Colonic mucosa (tissue), 4 donors: ENCODE measurements around the gene CHML. TPM values are rescaled to one million over a fixed set of nuclear protein-coding genes. Genes with fewer than 3 reads are reported as not detected.

Experiments used
- DNase-seq: peaks from one replicate; pipeline ENCODE4 v3.0.0-alpha.2; 2020
- H3K27ac ChIP-seq: fragments of 200-600 bp; one replicate; pipeline ENCODE4 v1.8.0; 2021
- H3K27me3 ChIP-seq: fragments of 200-600 bp; one replicate; pipeline ENCODE4 v1.8.0; 2021
- H3K36me3 ChIP-seq: fragments of 200-600 bp; one replicate; pipeline ENCODE4 v1.8.0; 2021
- H3K4me1 ChIP-seq: fragments of 200-600 bp; one replicate; pipeline ENCODE4 v1.8.0; 2021; ENCODE audit warnings: mild to moderate bottlenecking
- H3K4me3 ChIP-seq: fragments of 200-600 bp; one replicate; pipeline ENCODE4 v1.8.0; 2021
- H3K9ac ChIP-seq, 2 donors: one replicate each; pipeline ENCODE4 v1.7.0; 2013; ENCODE audit warnings: control low read depth in 2 of 2, low read depth in 2 of 2, low read length in 2 of 2
- H3K9me3 ChIP-seq: fragments of 200-600 bp; one replicate; pipeline ENCODE4 v1.8.0; 2021
- intact Hi-C: fragments of 100-400 bp; cut with DNase I; formaldehyde crosslinking; loops from one replicate; pipeline ENCODE4 v1.14.1; 2022
- total RNA-seq, 2 donors: library from RNA; stranded (reverse); fragmentation: NEBNext Ultra II Directional in 1 of 2; extraction: Animal tissue kit (Norgen Biotek cat#: 25700) in 1 of 2; gene quantifications; one replicate each; pipeline ENCODE4 v1.2.1, GENCODE V29; 2021
- TF ChIP-seq, protein P1 (sequence below): fragments of 200-600 bp; IDR thresholded peaks from one replicate; pipeline ENCODE4 v1.8.0; 2022; ENCODE audit warnings: antibody characterized with exemption, mild to moderate bottlenecking
- donor health status: healthy.
- donor health status: DM: no; HTN: no; CAD: no.
- donor health status: DM: no; HTN: no; CAD: no.

The CHML gene
- total RNA-seq, 2 donors from 2014 or later, result 5.7 to 10.6 TPM

- H3K9ac ChIP-seq, result no peak overlapping the region
- H3K27me3 ChIP-seq, result no peaks in the 10 kb centered on the region
- DNase-seq, result no peak
- TF ChIP-seq, protein P1, sequence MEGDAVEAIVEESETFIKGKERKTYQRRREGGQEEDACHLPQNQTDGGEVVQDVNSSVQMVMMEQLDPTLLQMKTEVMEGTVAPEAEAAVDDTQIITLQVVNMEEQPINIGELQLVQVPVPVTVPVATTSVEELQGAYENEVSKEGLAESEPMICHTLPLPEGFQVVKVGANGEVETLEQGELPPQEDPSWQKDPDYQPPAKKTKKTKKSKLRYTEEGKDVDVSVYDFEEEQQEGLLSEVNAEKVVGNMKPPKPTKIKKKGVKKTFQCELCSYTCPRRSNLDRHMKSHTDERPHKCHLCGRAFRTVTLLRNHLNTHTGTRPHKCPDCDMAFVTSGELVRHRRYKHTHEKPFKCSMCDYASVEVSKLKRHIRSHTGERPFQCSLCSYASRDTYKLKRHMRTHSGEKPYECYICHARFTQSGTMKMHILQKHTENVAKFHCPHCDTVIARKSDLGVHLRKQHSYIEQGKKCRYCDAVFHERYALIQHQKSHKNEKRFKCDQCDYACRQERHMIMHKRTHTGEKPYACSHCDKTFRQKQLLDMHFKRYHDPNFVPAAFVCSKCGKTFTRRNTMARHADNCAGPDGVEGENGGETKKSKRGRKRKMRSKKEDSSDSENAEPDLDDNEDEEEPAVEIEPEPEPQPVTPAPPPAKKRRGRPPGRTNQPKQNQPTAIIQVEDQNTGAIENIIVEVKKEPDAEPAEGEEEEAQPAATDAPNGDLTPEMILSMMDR, result no peak
- no peaks in the 10 kb centered on the region for H3K9me3 ChIP-seq
- intact Hi-C loops, result loop anchor here (10.0 kb wide), 1 partner anchor 230 kb away; no protein-coding TSS in a partner anchor
- peaks cover 2% of the 10 kb centered on the region for H3K4me1 ChIP-seq
- no peaks in the 10 kb centered on the region for H3K36me3 ChIP-seq
- no peak overlapping the region for H3K27ac ChIP-seq
- H3K4me3 ChIP-seq, result no peak overlapping the region
These were observed 34.9 kb downstream of the CHML start for GRCh38 chr1:241605146-241605805.

DNA sequence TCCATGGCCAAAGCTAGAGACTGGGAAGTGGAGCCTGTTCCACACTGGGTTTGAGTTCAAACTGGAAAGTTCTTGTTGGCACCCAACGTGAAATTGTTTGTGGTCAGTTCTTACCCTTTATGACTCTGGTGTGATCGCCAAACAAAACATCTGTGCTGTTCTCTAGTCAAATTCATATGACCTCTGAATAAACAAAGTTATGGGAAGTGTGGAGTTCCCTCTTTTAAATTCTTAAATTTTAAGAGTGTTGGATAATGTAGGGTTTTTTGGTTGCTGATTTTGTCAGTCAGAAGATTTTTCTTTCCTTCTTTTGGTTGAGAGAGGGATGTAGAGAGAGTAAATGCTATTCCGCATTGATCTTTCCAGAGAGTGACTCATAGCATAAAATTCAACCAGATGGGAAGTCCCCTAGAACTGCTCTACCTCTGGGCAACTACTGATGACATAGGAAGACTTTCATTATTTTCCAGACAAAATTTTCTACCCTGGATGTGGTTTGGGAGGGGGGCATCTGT is 36.4 kb downstream of the CHML start:
- no peaks in the 10 kb centered on the region for H3K4me1 ChIP-seq
- H3K4me3 ChIP-seq, result no peak overlapping the region
- no peaks in the 10 kb centered on the region for H3K36me3 ChIP-seq
- H3K9me3 ChIP-seq, result no peaks in the 10 kb centered on the region
- no peak overlapping the region for H3K27ac ChIP-seq
- TF ChIP-seq, protein P1, result no peak
- no peaks in the 10 kb centered on the region for H3K27me3 ChIP-seq
- H3K9ac ChIP-seq, result no peak overlapping the region
- intact Hi-C loops, result loop anchor here (10.0 kb wide), 1 partner anchor 231 kb away; no protein-coding TSS in a partner anchor
- DNase-seq, result no peak

- Histone ChIP-seq H3K4me3 (no peak overlapping the region), H3K9me3 (no peaks in the 10 kb centered on the region), H3K4me1 (no peaks in the 10 kb centered on the region), H3K27ac (no peak overlapping the region), H3K9ac (no peak overlapping the region), H3K36me3 (no peaks in the 10 kb centered on the region), H3K27me3 (no peaks in the 10 kb centered on the region)
- TF ChIP-seq, protein P1, result no peak
- intact Hi-C loops, result loop anchor here (10.0 kb wide), 1 partner anchor 234 kb away; no protein-coding TSS in a partner anchor
- DNase-seq, result no peak
These were observed 39.7 kb downstream of the CHML start for GRCh38 chr1:241600496-241600901.

DNA sequence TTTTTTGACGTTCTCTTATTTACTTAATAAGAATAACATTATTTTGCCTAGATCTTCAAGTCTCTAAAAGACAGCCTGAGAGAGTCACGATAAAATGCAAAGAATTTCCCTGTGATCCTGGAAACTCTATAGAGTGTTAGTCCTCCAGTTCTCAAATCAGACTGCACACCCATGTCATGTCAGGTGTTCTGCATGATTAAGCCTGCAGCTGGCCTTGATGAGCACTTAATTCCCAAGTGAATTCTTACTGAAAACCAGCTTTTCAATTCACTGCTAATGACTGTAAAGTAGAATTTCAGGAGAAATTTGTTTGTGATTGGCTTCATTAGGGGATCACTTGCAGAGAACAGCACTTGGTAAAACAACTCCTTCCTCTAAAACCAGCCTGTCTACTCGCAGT is 41.9 kb downstream of the CHML start:
- H3K9me3 ChIP-seq, result no peaks in the 10 kb centered on the region
- DNase-seq, result no peak
- no peaks in the 10 kb centered on the region for H3K36me3 ChIP-seq
- H3K9ac ChIP-seq, result no peak overlapping the region
- H3K4me3 ChIP-seq, result no peak overlapping the region
- H3K27ac ChIP-seq, result no peak overlapping the region
- no peaks in the 10 kb centered on the region for H3K4me1 ChIP-seq
- TF ChIP-seq, protein P1, result no peak
- intact Hi-C loops, result no loop called here
- H3K27me3 ChIP-seq, result no peaks in the 10 kb centered on the region

DNA sequence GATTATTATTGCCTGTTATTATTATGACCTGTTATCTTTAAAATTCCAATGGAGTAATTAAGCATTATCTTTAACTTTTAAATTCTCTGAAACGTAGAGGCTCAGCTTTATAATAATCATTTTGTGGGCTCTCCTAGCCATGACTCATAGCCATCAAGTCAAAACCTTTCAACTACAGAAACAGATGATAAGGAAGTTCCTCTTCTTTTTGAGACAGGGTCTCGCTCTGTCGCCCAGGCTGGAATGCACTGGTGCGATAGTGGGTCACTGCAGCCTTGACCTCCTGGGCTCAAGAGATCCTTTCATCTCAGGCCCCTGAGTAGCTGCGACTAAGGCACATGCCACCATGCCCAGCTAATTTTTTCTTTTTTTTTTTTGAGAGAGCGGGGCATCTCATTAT is 43.5 kb downstream of the CHML start:
- H3K4me1 ChIP-seq, result no peaks in the 10 kb centered on the region

More for the DNA sequence above, 43.5 kb downstream of the CHML start:
- no peaks in the 10 kb centered on the region for H3K9me3 ChIP-seq
- H3K9ac ChIP-seq, result no peak overlapping the region
- H3K4me3 ChIP-seq, result no peak overlapping the region
- intact Hi-C loops, result no loop called here
- H3K27me3 ChIP-seq, result no peaks in the 10 kb centered on the region
- no peaks in the 10 kb centered on the region for H3K36me3 ChIP-seq
- no peak for DNase-seq
- TF ChIP-seq, protein P1, result no peak
- no peak overlapping the region for H3K27ac ChIP-seq
